Calu3 (cell line): ENCODE results near the gene AMN1. TPM values are rescaled to one million over a fixed set of nuclear protein-coding genes. Genes with fewer than 3 reads are reported as not detected.
"Not testable (repeated sequence)": the region's sequence is repeated elsewhere in the genome, so short reads cannot be mapped to it uniquely, and the experiment has no call there.

Experiments
- BruUV-seq: library from RNA; stranded (reverse); fragments of 400-500 nt; replicated peaks from 2 replicates; lab custom pipeline; 2021; lab: Mats Ljungman, UMichigan
- CTCF ChIA-PET: fragments of 300-600 bp; sonication (Branson Sonifier 250); formaldehyde crosslinking; loops from one replicate; lab custom pipeline; 2022; ENCODE audit warnings: antibody characterized with exemption; lab: Charles Lee
- DNase-seq: peaks from one replicate; pipeline ENCODE4 v3.0.0; 2022
- H3K27ac Mint-ChIP-seq: one replicate; pipeline ENCODE4 v1.8.0; 2022; ENCODE audit warnings: mixed read lengths; ENCODE audit not compliant: unreplicated experiment
- H3K27me3 Mint-ChIP-seq: one replicate; pipeline ENCODE4 v1.8.0; 2022; ENCODE audit warnings: mixed read lengths; ENCODE audit not compliant: unreplicated experiment
- H3K36me3 Mint-ChIP-seq: one replicate; pipeline ENCODE4 v1.8.0; 2022; ENCODE audit warnings: mild to moderate bottlenecking, moderate library complexity, mixed read lengths; ENCODE audit not compliant: insufficient read depth, unreplicated experiment
- H3K4me1 Mint-ChIP-seq: one replicate; pipeline ENCODE4 v1.8.0; 2022; ENCODE audit warnings: mild to moderate bottlenecking, low read depth, mixed read lengths; ENCODE audit not compliant: unreplicated experiment
- H3K4me3 Mint-ChIP-seq: one replicate; pipeline ENCODE4 v1.8.0; 2022; ENCODE audit warnings: mild to moderate bottlenecking, low read depth, moderate library complexity, mixed read lengths; ENCODE audit not compliant: unreplicated experiment
- H3K9me3 Mint-ChIP-seq: one replicate; pipeline ENCODE4 v1.8.0; 2022; ENCODE audit warnings: low read depth, mixed read lengths; ENCODE audit not compliant: unreplicated experiment
- intact Hi-C: fragments of 100-400 bp; cut with micrococcal nuclease; formaldehyde crosslinking; loops from one replicate; pipeline ENCODE4 v1.10.0; 2022; ENCODE audit not compliant: unreplicated experiment
- total RNA-seq: library from RNA; stranded (reverse); gene quantifications from 2 replicates; pipeline ENCODE4 v1.2.3, GENCODE V29; 2022
- TF ChIP-seq, protein P1 (sequence below): fragments of 200-600 bp; IDR thresholded peaks from one replicate; pipeline ENCODE4 v1.8.0; 2022; ENCODE audit warnings: antibody characterized with exemption; ENCODE audit not compliant: unreplicated experiment

AMN1 gene
- total RNA-seq, 1 experiment from 2014 or later = 13.5 TPM

DNA sequence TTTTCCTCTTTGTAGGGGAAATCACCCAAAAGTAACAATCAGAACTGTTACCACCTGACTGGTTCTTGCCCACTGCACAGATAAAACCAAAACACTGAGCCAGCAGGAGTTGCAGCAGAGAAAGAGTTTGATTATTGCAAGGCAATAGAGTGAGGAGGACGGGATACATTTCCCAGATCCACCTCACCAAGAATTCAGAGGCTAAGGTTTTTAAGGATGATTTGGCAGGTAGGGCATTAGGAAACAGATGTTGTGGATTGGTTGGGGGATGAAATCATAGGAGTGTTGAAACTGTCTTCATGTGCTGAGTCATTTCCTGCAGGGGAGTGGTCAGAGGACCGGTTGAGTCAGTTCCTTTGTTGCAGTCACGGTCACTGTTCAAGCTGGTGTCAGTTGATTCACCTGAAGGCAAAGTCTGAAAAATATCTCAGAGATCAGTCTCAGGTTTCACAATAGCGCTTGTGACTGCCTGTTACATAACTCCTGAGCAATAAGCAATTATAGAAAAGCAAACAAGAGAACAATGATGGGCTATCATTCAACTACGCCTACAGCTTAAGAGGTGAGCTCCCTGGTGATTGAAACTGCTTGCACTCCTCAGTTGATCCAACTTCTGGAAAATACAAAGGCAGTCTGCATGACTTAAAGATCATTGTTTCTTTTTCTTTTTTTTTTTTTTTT, 20.3 kb upstream of the AMN1 start:
- H3K36me3 Mint-ChIP-seq = peaks cover 46% of the 10 kb centered on the region
- H3K27ac Mint-ChIP-seq = peak overlapping the region; percentile 98
- intact Hi-C loops = loop anchor here (1.0 to 5.0 kb wide), 2 partner anchors 16 to 67 kb away; no protein-coding TSS in a partner anchor
- H3K27me3 Mint-ChIP-seq = peaks cover 7% of the 10 kb centered on the region
- peak overlapping the region; percentile 52 for H3K4me3 Mint-ChIP-seq
- TF ChIP-seq, protein P1, sequence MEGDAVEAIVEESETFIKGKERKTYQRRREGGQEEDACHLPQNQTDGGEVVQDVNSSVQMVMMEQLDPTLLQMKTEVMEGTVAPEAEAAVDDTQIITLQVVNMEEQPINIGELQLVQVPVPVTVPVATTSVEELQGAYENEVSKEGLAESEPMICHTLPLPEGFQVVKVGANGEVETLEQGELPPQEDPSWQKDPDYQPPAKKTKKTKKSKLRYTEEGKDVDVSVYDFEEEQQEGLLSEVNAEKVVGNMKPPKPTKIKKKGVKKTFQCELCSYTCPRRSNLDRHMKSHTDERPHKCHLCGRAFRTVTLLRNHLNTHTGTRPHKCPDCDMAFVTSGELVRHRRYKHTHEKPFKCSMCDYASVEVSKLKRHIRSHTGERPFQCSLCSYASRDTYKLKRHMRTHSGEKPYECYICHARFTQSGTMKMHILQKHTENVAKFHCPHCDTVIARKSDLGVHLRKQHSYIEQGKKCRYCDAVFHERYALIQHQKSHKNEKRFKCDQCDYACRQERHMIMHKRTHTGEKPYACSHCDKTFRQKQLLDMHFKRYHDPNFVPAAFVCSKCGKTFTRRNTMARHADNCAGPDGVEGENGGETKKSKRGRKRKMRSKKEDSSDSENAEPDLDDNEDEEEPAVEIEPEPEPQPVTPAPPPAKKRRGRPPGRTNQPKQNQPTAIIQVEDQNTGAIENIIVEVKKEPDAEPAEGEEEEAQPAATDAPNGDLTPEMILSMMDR = no peak
- no TSS peak for BruUV-seq
- peaks cover 70% of the 10 kb centered on the region for H3K4me1 Mint-ChIP-seq
- peak; percentile 89 for DNase-seq
- peaks cover 4% of the 10 kb centered on the region for H3K9me3 Mint-ChIP-seq
- CTCF ChIA-PET = interaction anchor here (0.6 to 1.0 kb wide), 8 partner anchors 16 to 607 kb away, joined by 3 to 22 read pairs (median 4); partner anchors contain the start of gene AMN1

DNA sequence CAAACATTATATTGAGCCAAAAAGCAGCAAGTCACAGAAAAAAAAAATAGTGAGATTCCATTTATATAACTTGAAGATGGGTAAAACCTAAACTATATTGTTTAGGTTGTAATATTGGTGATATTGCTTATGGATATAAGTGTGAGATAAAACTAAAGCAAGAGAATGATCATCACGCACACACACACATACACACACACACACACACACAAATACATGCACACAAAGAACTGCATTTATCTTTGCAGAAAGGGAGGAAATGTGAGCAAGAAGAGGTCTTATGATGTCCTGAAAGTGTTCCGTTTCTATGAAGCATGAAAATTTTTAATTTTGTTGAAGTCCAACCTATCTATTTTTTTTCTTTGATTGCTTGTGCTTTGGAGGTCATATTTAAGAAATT, 16.4 kb upstream of the AMN1 start:
- CTCF ChIA-PET = interaction anchor here (1.1 kb wide), 1 partner anchor 28 kb away, joined by 3 read pairs; no protein-coding TSS in a partner anchor
- peaks cover 48% of the 10 kb centered on the region for H3K36me3 Mint-ChIP-seq
- H3K4me3 Mint-ChIP-seq = no peak overlapping the region
- H3K4me1 Mint-ChIP-seq = peaks cover 63% of the 10 kb centered on the region
- BruUV-seq = no TSS peak
- no peaks in the 10 kb centered on the region for H3K9me3 Mint-ChIP-seq
- TF ChIP-seq, protein P1 = no peak
- peaks cover 7% of the 10 kb centered on the region for H3K27me3 Mint-ChIP-seq
- intact Hi-C loops = loop anchor here (5.0 kb wide), 1 partner anchor 63 kb away; no protein-coding TSS in a partner anchor
- DNase-seq = no peak
- H3K27ac Mint-ChIP-seq = peak overlapping the region; percentile 91

GRCh38 chr12:31744363-31744762, 15.5 kb upstream of the AMN1 start:
- DNase-seq = peak; percentile 66
- not testable (repeated sequence) for BruUV-seq

DNA sequence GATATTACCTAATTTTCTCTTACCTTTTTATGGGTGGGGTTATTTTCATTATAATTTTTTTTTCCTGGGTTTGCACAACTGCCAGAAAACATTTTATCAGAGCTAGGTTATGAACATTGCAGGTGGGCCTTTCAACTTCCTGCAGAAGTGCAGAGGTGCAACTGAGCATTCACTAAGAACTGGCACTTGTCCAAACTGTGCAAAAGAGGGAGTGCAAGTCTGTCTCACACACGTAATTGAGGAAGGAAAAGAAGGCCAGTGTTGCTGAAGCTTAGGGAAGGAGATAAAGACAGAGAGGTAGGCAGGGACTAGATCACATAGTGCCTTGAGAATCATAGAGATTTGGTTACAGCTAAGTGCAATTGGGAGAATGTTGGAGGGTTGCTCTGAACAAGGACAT, 14.1 kb upstream of the AMN1 start:
- DNase-seq = no peak
- Mint-ChIP-seq H3K36me3 (peaks cover 30% of the 10 kb centered on the region), H3K9me3 (no peaks in the 10 kb centered on the region), H3K4me1 (peaks cover 49% of the 10 kb centered on the region), H3K27ac (peak overlapping the region; percentile 91), H3K27me3 (no peaks in the 10 kb centered on the region), H3K4me3 (no peak overlapping the region)
- intact Hi-C loops = no loop called here
- CTCF ChIA-PET = no interaction called here
- BruUV-seq = no TSS peak
- TF ChIP-seq, protein P1 = no peak

More at GRCh38 chr12:31744363-31744762, 15.5 kb upstream of the AMN1 start:
- H3K9me3 Mint-ChIP-seq, intact Hi-C loops, H3K27me3 Mint-ChIP-seq: not testable (repeated sequence)
- peak overlapping the region; percentile 15 for H3K4me3 Mint-ChIP-seq
- H3K36me3 Mint-ChIP-seq = peaks cover 39% of the 10 kb centered on the region
- CTCF ChIA-PET = interaction anchor here (0.6 to 1.6 kb wide), 4 partner anchors 8 to 29 kb away, joined by 3 to 9 read pairs (median 6); partner anchors contain the start of gene AMN1
- peak overlapping the region; percentile 91 for H3K27ac Mint-ChIP-seq
- H3K4me1 Mint-ChIP-seq = peaks cover 56% of the 10 kb centered on the region
